HL-60 (cell line): Measurements from ENCODE around the gene IFT20.

Experiments
- DNase-seq, 2 experiments: peaks; one replicate each; pipeline ENCODE4 v3.0.0-alpha.2; 2010 to 2020; ENCODE audit warnings: low read depth in 1 of 2, low spot score in 1 of 2
- H3K27ac ChIP-seq: fragments of 250-450 bp; sonication (Bioruptor Pico); replicated peaks from 2 replicates; pipeline ENCODE4 v1.5.1; 2020; ENCODE audit warnings: mild to moderate bottlenecking, moderate library complexity
- H3K27me3 ChIP-seq: fragments of 250-450 bp; sonication (Bioruptor Pico); 2 replicates; pipeline ENCODE4 v1.5.1; 2021; ENCODE audit warnings: mild to moderate bottlenecking, moderate library complexity; ENCODE audit not compliant: insufficient read depth, poor library complexity, severe bottlenecking
- H3K4me3 ChIP-seq: replicated peaks from 2 replicates; pipeline ENCODE4 v1.5.1; 2011; ENCODE audit warnings: mild to moderate bottlenecking, control low read depth, low read length; ENCODE audit not compliant: insufficient read depth
- GABPA ChIP-seq: IDR thresholded peaks from 2 replicates; pipeline ENCODE4 v1.6.1; 2012; ENCODE audit warnings: low read depth
- POLR2AphosphoS5 ChIP-seq: IDR thresholded peaks from 2 replicates; pipeline ENCODE4 v1.6.1; 2012; ENCODE audit warnings: low read depth
- SPI1 ChIP-seq: IDR thresholded peaks from 2 replicates; pipeline ENCODE4 v1.6.1; 2012; ENCODE audit warnings: low read depth, mild to moderate bottlenecking, borderline replicate concordance
- TF ChIP-seq, protein P1 (sequence below): IDR thresholded peaks from one replicate; pipeline ENCODE4 v1.5.1; 2011; ENCODE audit warnings: low read length, control low read depth, inconsistent platforms; ENCODE audit not compliant: insufficient read depth
- TF ChIP-seq, protein P2 (sequence below): IDR thresholded peaks from 2 replicates; pipeline ENCODE4 v1.6.1; 2012; ENCODE audit warnings: low read depth; ENCODE audit not compliant: insufficient replicate concordance

Gene IFT20

DNA sequence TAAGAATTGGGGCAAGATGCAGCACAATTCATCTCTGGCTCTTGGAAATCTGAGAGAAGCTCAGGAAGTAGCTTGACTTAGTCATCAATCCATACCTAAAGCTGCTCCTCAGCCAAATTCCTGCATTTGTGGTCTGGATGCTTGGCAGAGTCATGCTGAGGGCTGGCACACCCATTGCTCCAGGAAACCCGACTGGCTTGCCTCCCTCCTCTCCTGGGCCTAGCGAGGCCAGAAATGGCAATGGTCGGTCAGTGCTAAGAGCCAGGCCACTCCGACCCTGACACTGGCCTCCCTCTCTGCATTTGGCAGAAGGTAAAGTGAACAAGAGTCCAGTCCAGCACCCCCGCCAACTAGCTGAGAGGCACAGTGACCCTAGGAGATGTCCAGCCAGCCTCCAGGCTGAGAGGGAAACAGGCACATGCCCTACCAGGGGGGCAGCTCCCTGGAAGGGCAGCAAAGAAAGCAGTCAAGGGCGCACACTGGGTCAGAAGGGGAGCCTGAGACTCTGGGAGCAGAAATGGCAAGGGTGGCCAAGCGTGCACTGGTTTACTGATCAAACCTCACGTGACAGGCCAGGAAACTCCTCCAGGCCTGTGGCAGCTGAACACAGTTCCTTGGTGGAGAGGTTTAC lies 12.1 kb upstream of the IFT20 start:
- no peak for DNase-seq
- TF ChIP-seq, protein P1, sequence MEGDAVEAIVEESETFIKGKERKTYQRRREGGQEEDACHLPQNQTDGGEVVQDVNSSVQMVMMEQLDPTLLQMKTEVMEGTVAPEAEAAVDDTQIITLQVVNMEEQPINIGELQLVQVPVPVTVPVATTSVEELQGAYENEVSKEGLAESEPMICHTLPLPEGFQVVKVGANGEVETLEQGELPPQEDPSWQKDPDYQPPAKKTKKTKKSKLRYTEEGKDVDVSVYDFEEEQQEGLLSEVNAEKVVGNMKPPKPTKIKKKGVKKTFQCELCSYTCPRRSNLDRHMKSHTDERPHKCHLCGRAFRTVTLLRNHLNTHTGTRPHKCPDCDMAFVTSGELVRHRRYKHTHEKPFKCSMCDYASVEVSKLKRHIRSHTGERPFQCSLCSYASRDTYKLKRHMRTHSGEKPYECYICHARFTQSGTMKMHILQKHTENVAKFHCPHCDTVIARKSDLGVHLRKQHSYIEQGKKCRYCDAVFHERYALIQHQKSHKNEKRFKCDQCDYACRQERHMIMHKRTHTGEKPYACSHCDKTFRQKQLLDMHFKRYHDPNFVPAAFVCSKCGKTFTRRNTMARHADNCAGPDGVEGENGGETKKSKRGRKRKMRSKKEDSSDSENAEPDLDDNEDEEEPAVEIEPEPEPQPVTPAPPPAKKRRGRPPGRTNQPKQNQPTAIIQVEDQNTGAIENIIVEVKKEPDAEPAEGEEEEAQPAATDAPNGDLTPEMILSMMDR, result no peak
- TF ChIP-seq POLR2AphosphoS5 (no peak; the same call in 1 of the 2 replicates), SPI1 (no peak), GABPA (no peak)
- TF ChIP-seq, protein P2, sequence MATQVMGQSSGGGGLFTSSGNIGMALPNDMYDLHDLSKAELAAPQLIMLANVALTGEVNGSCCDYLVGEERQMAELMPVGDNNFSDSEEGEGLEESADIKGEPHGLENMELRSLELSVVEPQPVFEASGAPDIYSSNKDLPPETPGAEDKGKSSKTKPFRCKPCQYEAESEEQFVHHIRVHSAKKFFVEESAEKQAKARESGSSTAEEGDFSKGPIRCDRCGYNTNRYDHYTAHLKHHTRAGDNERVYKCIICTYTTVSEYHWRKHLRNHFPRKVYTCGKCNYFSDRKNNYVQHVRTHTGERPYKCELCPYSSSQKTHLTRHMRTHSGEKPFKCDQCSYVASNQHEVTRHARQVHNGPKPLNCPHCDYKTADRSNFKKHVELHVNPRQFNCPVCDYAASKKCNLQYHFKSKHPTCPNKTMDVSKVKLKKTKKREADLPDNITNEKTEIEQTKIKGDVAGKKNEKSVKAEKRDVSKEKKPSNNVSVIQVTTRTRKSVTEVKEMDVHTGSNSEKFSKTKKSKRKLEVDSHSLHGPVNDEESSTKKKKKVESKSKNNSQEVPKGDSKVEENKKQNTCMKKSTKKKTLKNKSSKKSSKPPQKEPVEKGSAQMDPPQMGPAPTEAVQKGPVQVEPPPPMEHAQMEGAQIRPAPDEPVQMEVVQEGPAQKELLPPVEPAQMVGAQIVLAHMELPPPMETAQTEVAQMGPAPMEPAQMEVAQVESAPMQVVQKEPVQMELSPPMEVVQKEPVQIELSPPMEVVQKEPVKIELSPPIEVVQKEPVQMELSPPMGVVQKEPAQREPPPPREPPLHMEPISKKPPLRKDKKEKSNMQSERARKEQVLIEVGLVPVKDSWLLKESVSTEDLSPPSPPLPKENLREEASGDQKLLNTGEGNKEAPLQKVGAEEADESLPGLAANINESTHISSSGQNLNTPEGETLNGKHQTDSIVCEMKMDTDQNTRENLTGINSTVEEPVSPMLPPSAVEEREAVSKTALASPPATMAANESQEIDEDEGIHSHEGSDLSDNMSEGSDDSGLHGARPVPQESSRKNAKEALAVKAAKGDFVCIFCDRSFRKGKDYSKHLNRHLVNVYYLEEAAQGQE, result no peak
- no peak overlapping the region for H3K4me3 ChIP-seq
- H3K27me3 ChIP-seq, result no peaks in the 10 kb centered on the region
- H3K27ac ChIP-seq, result no peak overlapping the region

DNA sequence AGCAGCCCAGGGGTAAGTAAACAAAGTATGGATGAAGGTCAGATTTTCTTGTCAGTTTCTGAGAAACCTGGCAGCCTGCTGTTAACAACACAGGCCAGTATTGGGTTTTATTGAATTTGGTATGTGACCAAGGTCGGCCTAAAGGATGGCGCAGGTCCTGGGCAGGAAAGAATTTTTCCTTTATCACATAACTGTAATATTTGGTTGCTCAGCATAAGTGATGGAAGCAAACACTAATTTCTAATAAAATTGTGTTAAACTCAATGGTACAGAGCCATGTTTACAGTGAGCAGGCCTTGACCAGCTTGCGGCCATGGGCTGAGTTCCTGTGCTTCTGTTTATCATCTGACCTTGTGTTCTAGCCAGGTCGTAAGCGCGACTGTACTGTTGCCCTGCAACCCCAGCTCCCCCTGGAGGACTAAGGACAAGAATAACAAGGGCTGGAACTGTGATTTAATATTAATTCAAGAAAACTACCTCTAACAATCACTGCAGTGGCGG lies 11.5 kb upstream of the IFT20 start:
- no peak for DNase-seq
- TF ChIP-seq, protein P1, result no peak
- TF ChIP-seq GABPA (no peak), POLR2AphosphoS5 (no peak), SPI1 (no peak)
- TF ChIP-seq, protein P2, result no peak
- H3K27ac ChIP-seq, result no peak overlapping the region
- H3K27me3 ChIP-seq, result no peaks in the 10 kb centered on the region
- no peak overlapping the region for H3K4me3 ChIP-seq

DNA sequence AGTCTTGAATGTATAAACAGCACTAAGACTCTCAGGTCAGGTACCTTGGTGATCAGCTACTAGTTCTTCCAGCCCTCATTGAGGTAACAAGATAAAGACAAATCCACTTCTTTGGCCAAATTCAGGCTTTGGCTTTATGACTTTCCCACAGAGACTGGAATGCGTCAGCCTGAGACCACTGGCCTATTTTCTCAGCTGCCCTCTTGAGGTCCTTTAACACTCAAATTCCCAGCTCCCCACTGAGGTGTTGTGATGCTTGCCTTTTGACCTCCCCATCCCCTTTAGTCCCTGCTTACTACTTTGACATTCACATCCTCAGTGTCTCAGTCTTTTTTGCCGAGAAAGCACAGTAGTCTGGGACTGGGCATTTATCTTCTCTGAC lies 10.9 kb upstream of the IFT20 start:
- TF ChIP-seq SPI1, result no peak
- TF ChIP-seq POLR2AphosphoS5, result no peak
- TF ChIP-seq, protein P1, result no peak
- TF ChIP-seq, protein P2, result no peak
- no peak for TF ChIP-seq GABPA
- no peaks in the 10 kb centered on the region for H3K27me3 ChIP-seq
- DNase-seq, result no peak
- no peak overlapping the region for H3K4me3 ChIP-seq
- H3K27ac ChIP-seq, result no peak overlapping the region
